SH-SY5Y (cell line): Measurements from ENCODE around the gene ADGRG6.

ENCODE experiments used
- GATA2 ChIP-seq: IDR thresholded peaks from 2 replicates; pipeline ENCODE4 v1.6.1; 2011; ENCODE audit warnings: mild to moderate bottlenecking, low read depth, low read length
- GATA3 ChIP-seq: IDR thresholded peaks from 2 replicates; pipeline ENCODE4 v1.6.1; 2011; ENCODE audit warnings: low read depth, mild to moderate bottlenecking, low read length, moderate library complexity

ADGRG6 gene

DNA sequence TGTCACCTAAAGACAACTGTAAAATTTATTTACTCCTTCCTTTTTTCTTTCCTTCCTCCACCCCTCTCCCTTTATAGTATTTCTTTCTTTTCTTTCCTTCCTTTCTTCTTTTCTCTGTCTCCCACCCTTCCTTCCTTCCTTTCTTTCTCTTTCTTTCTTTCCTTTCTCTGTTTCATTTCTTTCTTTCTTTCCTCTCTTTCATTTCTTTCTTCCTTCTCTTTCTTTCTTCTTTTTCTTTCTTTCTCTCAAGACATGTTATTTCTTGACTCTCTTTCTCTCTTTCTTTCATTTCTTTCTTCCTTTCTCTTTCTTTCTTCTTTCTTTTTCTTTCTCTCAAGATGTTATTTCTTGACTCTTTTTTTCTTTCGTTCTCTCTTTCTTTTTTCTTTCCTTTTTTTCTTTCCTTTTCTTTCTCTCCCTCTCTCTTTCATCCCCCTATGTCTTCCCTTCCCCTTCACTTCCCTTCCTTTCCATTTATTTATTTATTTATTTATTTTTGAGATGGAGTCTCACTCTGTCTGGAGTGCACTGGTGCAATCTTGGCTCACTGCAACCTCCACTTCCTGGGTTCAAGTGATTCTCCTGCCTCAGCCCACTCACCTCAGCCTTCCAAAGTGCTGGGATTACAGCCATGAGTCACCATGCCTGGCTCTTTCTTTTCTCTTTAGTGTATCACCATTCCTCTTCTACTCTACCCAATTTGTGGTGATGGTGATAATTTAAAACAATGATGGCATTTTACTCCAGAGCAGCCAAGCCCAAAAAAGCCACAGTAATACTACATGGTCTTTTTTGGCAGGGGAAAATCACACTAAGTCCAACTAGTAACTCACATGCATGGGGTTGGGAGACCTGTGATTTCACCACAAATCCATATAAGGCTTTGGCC lies 188.2 kb downstream of the ADGRG6 start:
- TF ChIP-seq GATA3 (no peak), GATA2 (no peak)
